ENCODE data around the gene KLHDC10.
"Not testable (repeated sequence)": the region's sequence is repeated elsewhere in the genome, so short reads cannot be mapped to it uniquely, and the experiment has no call there.

The KLHDC10 gene

DNA sequence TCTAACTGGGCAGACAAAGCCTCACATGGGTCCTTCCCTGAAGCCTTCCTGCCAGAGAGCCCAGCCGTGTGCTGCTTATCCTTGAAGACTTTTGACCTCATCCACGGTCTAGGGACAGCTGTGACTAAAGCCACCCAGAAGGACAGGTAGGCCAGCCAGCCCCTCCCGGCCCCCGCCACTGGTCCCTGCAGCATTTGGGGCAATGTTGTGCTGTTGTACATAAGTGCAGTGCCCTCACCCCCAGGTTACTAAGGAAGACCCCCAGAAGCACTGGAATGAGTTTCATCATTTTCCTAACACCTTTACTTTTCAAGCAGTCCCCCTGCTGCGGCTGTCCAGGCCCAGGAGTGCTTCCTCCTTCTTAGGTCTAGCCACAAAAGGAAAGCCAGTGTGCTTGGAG, 91.9 kb downstream of the KLHDC10 start:
- no peak for DNase-seq

DNA sequence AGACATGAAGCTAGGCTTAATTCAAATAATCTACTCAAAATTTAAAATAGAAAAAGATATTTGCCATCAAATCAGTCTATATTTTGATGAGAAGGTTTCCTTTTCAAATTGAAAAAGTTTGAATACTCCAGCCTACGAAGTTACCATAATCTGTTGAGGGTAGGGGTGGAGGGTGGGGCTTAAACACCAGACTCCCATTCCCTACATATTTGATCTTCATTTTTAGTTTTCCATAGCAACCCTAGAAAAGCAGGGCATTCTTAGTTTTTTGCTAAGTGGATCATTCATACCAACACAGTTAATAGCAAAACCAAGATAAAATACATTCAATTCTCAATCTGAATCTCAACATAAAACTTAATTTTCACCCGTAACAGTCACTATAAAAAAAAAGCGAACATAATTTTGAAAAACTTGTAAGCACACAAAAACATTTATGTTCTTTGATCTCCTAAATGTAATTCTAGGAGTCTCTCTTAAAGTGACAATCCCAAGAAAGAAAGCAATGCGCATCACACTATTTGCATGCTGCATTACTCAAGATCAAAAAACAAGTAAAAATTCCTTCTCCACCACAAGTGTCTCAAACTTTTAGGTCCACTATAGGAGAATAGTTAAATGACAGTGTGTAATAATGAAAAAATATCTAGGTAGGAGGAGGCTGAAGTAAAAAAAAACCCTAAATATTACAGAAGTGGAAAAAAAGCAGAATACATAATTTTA, 104.1 kb downstream of the KLHDC10 start:
- DNase-seq = no peak

DNA sequence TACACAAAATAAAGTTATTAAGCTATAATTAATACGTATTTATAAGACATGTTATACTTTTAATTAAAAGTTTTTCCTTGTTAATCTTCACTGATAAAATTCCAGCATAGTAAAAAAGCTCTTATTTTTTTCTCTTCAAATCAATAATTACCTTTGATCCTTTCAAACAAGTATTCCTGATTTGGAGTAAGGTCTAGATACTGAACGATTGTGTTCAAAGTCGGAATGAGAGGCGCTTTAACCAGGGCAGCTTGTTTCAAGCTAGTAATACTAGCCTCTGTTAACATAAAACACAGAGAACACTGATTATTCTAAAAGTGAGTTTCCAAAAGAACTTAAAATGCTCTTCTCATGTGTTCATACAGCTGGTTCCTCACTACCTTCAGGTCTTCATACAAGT, 107.9 kb downstream of the KLHDC10 start:
- DNase-seq = no peak

DNA sequence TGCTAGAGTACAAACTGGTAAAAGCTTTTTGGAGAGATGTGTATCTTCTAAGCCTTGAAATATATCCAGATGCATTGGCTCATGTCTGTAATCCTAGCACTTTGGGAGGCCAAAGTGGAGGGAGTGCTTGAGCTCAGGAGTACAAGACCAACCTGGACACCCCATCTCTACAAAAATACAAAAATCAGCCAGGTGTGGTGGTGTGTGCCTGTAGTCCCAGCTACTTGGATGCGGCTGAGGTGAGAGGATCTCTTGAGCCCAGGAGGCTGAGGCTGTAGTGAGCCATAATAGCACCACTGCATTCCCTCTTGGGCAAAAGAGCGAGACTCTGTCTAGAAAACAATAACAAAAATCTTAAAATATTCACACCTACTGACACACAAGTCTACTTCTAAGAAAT, 109.3 kb downstream of the KLHDC10 start:
- no peak for DNase-seq

DNA sequence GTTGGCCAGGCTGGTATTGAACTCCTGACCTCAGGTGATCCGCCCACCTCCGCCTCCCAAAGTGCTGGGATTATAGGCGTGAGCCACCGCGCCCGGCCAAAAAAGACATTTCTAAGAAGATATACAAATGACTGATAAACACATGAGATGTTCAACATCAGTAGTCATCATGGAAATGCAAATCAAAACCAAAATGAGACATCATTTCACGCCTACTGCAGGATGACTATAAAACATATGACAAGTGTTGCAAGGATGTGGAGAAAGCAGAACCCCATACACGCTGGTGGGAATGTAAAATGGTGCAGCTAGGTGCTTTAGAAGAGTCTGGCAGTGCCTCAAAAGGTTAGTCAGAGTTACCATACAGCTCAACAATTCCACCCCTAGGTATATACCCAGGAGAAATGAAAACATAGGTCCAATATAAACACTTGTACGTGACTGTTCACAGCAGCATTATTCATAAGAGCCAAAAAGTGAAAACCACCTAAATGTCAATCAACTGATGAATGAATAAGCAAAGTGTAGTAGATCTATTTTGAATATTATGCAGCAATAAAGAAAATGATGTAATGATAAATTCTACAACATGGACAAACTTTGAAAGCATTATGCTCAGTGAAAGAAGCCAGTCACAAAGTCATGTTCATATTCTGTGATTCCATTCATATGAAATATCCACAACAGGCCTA, 110.4 kb downstream of the KLHDC10 start:
- DNase-seq = no peak

DNA sequence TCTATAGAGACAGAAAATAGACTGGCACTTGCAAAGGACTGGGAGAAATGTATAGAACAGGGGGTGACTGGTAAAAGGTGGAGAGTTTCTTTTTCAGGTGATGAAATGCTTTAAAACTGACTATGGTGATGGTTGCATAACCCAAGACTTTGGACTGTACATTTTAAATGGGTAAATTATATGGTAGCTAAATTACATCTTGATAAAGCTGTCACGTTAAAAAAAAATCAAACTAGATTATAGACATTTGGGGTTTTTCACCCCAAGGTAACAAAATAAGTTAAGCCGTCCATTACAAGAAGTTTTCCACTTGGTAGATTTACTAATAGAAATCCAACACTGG, 110.9 kb downstream of the KLHDC10 start:
- no peak for DNase-seq

DNA sequence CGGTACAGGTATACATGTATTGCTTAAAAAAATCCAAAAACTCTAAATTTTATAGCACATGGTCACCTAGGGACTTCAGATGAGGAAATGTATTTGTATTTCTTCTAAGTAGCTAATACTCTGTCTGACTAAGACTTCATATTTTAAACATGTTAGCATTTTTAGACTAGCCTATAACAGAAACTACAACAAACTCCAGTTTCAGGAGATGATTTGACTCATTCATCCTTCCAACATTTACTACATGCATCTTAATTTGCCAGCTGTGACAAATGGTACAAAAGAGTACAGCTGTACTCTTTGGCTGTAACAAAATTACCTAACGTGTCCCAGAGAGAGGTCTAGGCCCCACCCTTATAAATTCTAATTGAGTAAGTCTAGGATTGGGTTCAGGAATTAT, 112.7 kb downstream of the KLHDC10 start:
- DNase-seq = no peak

DNA sequence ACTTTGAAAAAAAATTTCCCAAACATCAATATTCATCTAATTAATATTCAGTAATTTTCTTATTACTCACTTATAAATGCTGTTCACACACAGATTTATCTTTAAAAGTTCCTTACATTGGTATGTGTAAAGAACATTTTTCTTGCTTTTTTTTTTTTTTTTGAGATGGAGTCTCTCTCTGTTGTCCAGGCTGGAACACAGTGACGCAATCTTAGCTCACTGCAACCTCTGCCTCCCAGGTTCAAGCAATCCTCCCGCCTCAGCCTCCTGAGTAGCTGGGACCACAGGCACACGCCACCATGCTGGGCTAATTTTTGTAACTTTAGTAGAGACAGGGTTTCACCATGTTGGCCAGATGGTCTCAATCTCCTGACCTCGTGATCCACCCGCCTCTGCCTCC, 114.0 kb downstream of the KLHDC10 start:
- DNase-seq = not testable (repeated sequence)
